C4-2B (cell line): ENCODE measurements around the gene DNA2.

Experiments used
- ZFX ChIP-seq: fragments of 450-650 bp; IDR thresholded peaks from 2 replicates; pipeline ENCODE4 v1.6.1; 2017
- TF ChIP-seq, protein P1 (sequence below): fragments of 450-650 bp; conservative IDR thresholded peaks from 2 replicates; pipeline ENCODE4 v1.5.1; 2017; ENCODE audit warnings: mild to moderate bottlenecking

DNA sequence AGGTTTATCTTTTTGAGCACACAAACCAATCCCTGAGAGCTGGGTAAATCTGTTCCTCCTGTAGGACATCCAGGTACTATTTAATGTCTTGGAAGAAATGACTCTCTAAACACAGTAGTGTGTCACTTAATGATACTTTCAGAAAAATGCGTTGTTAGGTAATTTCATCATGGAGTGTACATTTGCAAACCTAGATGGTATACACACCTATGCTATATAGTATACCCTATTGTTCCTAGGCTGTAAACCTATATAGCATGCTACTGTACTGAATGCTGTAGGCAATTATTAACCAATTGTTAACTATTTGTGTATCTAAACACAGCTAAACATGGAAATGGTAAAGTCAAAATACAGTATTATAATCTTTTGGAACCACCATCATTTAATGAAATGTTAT lies 74.8 kb downstream of the DNA2 start:
- TF ChIP-seq, protein P1, sequence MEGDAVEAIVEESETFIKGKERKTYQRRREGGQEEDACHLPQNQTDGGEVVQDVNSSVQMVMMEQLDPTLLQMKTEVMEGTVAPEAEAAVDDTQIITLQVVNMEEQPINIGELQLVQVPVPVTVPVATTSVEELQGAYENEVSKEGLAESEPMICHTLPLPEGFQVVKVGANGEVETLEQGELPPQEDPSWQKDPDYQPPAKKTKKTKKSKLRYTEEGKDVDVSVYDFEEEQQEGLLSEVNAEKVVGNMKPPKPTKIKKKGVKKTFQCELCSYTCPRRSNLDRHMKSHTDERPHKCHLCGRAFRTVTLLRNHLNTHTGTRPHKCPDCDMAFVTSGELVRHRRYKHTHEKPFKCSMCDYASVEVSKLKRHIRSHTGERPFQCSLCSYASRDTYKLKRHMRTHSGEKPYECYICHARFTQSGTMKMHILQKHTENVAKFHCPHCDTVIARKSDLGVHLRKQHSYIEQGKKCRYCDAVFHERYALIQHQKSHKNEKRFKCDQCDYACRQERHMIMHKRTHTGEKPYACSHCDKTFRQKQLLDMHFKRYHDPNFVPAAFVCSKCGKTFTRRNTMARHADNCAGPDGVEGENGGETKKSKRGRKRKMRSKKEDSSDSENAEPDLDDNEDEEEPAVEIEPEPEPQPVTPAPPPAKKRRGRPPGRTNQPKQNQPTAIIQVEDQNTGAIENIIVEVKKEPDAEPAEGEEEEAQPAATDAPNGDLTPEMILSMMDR, result no peak
- no peak for TF ChIP-seq ZFX
